ENCODE measurements around the gene STK26. TPM values are rescaled to one million over a fixed set of nuclear protein-coding genes. Genes with fewer than 3 reads are reported as not detected.
A peak's percentile ranks its signal among the peaks of the same experiment; 100 is the strongest.

STK26 gene
- total RNA-seq, 4 donors from 2014 or later: 65.9 to 137 (median 111) TPM

GRCh38 chrX:132015875-132016274 is 7.2 kb upstream of the STK26 start:
- no peaks in the 10 kb centered on the region for H3K4me1 ChIP-seq
- no peak overlapping the region for H3K4me3 ChIP-seq
- TF ChIP-seq POLR2A (IDR thresholded peaks at IDR 0.05): no peak
- TF ChIP-seq, protein P1, sequence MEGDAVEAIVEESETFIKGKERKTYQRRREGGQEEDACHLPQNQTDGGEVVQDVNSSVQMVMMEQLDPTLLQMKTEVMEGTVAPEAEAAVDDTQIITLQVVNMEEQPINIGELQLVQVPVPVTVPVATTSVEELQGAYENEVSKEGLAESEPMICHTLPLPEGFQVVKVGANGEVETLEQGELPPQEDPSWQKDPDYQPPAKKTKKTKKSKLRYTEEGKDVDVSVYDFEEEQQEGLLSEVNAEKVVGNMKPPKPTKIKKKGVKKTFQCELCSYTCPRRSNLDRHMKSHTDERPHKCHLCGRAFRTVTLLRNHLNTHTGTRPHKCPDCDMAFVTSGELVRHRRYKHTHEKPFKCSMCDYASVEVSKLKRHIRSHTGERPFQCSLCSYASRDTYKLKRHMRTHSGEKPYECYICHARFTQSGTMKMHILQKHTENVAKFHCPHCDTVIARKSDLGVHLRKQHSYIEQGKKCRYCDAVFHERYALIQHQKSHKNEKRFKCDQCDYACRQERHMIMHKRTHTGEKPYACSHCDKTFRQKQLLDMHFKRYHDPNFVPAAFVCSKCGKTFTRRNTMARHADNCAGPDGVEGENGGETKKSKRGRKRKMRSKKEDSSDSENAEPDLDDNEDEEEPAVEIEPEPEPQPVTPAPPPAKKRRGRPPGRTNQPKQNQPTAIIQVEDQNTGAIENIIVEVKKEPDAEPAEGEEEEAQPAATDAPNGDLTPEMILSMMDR (IDR thresholded peaks at IDR 0.05): no peak
- peaks cover 0 to 4% of the 10 kb centered on the region in 2 donors for H3K27me3 ChIP-seq
- no peak for DNase-seq
- intact Hi-C loops (cut with DNase I; ENCODE audit: low total_unique reads): no loop called here
- H3K36me3 ChIP-seq: no peaks in the 10 kb centered on the region
- no peaks in the 10 kb centered on the region for H3K9me3 ChIP-seq
- H3K27ac ChIP-seq: no peak overlapping the region

DNA sequence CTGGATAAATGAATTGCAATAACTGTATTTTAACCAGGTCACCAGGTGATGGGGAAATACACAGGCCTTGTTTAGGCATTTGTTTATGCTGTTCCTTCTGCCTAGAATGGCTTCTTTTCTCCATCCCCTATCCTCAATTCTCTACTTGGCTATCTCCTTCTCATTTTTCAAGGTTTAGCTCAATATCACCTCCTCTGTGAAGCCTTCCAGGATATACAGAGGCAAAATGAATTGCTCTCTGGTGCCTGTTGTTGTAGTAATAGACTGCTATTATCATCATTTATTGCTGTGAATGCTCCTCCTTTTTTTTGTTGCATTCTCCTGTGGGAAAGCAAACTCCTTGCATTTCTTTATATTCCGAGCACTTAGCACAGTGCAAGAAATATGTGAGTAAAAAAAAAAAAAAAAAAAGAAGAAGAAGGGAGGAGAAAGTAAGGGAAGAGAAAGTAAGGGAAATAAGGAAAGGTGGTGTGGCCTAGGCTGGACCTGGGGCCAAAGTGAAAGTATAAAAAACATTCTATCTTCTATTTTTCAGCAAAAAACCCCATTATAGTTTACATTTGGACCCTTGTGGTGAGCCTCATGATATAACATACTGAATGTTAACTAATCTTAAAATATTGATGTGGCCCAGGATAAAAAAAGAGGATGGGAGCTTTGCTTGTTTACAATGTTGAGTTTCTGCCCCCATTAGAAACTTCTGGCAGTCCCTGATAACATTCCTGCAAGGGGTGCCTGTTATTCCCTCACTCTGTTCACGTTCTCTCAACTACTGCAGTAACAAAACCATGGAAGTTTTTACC is 6.3 kb upstream of the STK26 start:
- Histone ChIP-seq H3K27ac (no peak overlapping the region), H3K9me3 (no peaks in the 10 kb centered on the region), H3K4me1 (no peaks in the 10 kb centered on the region), H3K27me3 (peaks cover 0 to 4% of the 10 kb centered on the region in 2 donors), H3K4me3 (no peak overlapping the region), H3K36me3 (no peaks in the 10 kb centered on the region)
- no peak for TF ChIP-seq POLR2A (IDR thresholded peaks at IDR 0.05)
- TF ChIP-seq, protein P1 (IDR thresholded peaks at IDR 0.05): no peak
- no peak for DNase-seq
- intact Hi-C loops (cut with DNase I; ENCODE audit: low total_unique reads): no loop called here

- intact Hi-C loops (cut with DNase I; ENCODE audit: low total_unique reads): no loop called here
- no peak overlapping the region for H3K27ac ChIP-seq
- H3K4me1 ChIP-seq: no peaks in the 10 kb centered on the region
- TF ChIP-seq, protein P1 (IDR thresholded peaks at IDR 0.05): no peak
- TF ChIP-seq POLR2A (IDR thresholded peaks at IDR 0.05): no peak
- H3K4me3 ChIP-seq: no peak overlapping the region
- H3K9me3 ChIP-seq: no peaks in the 10 kb centered on the region
- peaks cover 0 to 4% of the 10 kb centered on the region in 2 donors for H3K27me3 ChIP-seq
- H3K36me3 ChIP-seq: no peaks in the 10 kb centered on the region
- DNase-seq: no peak
These were observed 5.5 kb upstream of the STK26 start for GRCh38 chrX:132017431-132018185.

GRCh38 chrX:132022198-132022966 is 720 bp upstream of the STK26 start:
- Histone ChIP-seq H3K36me3 (no peaks in the 10 kb centered on the region), H3K4me3 (peak overlapping the region; percentile 57 to 68), H3K9me3 (no peaks in the 10 kb centered on the region), H3K27me3 (peaks cover 0 to 4% of the 10 kb centered on the region in 2 donors), H3K4me1 (no peaks in the 10 kb centered on the region), H3K27ac (peak overlapping the region; percentile 56 to 83)
- no peak for TF ChIP-seq POLR2A (IDR thresholded peaks at IDR 0.05)
- TF ChIP-seq, protein P1 (IDR thresholded peaks at IDR 0.05): peak in 3 of 4 experiments; percentile 17 to 32 (median 19)
- intact Hi-C loops (cut with DNase I; ENCODE audit: low total_unique reads): no loop called here
- DNase-seq: no peak

Measured in uterus (tissue), 4 donors.